Effector CD8-positive, alpha-beta T cell (primary cell): ENCODE results near the gene DLG4.

Experiments used
- DNase-seq: peaks from one replicate; lab custom pipeline; 2025; lab: John Stamatoyannopoulos, UW

DLG4 gene

DNA sequence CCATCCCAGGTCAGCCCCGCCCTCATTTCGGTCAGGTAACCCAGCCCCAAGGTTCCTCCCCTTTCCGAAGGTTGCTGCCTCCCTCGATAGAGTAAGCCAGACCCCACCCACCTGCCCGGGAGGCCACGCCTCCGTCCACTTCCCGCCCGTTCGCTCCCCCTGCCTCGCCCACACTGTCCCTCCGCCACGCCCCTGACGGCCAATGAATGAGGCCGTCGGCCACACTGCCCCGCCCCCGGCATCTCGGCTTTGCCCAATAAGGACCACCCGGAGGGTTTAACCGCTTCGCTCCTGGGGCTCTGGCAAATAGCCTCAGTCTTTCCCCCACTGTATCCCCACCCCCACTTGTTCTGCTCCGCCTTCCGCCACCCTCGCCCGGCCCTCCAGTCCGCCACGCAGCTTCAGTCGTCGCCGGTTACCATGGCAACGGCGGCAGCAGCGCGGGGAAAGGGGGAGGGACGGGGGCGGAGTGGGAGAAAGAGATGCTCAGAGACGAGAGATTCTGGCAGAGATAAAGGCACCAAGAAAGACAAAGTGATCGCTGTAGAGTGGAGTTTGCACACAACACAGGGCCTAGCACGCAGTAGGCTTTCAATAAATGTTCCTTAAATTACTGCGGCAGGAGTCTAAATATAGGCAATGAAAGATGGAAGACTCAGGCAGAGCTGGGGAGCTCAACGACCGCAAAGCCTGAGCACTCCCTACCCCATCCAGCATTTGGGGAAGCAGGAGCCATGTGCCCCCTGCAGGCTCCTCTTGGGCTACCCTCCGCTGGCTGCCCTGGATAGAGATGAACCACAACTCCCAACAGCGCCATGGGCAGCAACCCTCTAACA lies 5.1 kb downstream of the DLG4 start:
- peak; percentile 98 for DNase-seq

DNA sequence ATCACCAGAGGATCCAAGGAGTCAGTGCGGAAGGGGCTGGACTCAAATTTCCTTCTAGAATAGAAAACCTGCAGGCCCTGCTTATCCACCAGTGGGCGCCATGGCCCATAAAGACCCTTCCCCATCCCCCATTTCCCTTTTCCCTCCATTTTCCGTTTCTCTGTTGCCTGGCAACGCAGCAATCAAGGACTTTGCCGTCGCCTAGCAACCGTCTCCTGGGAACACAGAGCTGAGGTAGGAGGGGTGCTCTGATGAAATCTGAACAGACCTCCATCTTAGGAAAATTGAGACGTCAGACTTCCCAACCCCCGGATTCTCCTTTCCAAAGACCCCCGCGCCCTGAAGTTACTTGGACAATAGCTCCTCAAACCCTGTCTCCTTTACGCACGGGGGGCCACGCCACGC lies 5.7 kb downstream of the DLG4 start:
- DNase-seq, result peak; percentile 87

DNA sequence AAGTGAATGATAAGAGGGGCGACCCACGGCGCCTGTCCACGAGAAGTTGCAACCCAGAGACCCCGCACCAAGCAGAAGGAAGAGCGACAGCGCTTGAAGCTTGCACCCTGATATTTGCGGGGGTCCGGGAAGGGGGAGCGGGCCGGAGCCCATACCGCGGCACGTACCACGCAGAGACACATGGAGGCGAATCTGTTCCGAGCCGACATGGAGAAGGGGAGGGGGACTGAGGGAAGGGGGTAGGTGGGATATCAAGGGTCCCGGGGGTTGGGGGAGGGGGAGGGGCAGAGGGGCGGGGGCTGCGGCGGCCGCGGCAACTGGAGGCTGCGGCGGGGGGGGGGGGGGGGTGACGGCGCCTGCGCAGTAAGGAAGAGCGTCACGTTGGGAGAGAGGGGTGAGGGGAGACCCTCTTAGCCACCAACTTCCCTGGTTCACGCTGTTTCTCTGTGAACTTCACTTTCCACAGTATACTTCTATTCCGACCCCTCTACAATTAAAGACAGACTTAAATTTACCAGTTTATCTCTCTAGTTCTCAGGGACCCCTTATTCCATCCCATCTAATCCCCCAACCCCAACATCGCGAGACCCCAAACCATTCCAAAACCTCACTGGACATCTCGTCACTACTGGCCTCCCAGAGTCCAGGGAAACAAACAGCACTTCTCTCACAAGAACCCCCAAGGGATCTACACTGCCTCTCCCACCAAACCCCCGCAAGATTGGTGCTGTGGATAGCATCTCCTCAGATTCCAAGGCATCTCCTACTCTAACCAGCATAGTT lies 8.0 kb downstream of the DLG4 start:
- DNase-seq, result no peak

DNA sequence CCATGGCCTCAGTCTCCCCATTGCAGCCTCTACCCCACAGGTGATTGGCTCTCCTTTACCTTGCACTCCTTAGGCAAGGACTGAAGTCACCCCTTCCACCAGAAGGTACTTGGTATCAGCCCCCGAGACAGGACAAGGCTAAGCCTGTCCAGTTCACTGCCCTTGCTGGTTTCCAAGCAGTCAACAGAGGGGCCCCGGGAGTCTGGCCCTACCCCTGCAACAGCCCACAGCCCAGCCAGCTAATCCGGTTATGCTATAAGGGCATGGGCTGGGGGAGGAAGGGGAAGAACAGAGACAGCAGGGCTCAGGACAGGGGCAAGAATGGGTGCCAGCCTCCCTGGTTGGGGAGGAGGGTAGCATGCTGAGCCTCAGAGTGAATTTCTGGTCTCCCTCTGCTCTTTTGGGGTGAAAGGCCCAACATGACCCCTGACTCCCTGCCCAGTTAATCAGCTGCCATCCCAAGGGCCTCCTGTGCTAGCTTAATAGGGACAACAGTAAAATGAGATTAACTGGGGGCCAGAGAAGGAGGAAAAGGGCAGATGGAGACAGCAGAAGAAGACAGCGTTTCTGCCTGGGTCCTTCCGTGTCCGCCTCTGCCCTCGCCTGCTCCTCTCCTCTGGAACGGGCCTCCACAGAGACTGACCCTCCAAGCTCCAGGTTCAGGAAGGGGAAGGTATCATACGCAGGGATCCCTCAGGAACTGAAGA lies 10.7 kb downstream of the DLG4 start:
- no peak for DNase-seq

DNA sequence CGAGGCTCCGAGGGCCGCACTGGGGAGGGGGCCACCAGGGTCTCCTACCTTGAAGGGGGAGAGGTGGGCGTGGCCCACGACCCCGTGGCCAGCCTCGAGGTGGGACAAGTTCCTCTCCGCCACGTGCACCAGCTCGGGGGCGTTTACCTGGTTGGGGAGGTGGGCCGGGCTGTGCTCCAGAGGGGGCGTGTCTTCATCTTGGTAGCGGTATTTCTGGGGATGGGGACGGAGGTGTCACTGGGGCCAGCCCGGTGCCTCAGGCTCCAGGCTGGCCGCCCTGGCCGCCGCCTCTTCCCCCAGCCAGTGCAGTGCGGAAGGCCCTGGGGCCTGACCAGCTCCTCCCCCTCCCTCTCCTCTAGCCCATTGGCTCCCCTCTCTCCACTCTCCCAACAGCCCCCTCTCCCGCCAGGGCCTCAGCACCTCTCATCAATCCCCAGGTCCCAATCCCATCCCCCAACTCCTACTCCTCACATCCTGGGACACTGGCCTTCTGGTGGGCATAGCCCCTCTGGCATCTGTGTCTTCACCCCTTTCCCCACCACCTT lies 11.5 kb downstream of the DLG4 start:
- no peak for DNase-seq

DNA sequence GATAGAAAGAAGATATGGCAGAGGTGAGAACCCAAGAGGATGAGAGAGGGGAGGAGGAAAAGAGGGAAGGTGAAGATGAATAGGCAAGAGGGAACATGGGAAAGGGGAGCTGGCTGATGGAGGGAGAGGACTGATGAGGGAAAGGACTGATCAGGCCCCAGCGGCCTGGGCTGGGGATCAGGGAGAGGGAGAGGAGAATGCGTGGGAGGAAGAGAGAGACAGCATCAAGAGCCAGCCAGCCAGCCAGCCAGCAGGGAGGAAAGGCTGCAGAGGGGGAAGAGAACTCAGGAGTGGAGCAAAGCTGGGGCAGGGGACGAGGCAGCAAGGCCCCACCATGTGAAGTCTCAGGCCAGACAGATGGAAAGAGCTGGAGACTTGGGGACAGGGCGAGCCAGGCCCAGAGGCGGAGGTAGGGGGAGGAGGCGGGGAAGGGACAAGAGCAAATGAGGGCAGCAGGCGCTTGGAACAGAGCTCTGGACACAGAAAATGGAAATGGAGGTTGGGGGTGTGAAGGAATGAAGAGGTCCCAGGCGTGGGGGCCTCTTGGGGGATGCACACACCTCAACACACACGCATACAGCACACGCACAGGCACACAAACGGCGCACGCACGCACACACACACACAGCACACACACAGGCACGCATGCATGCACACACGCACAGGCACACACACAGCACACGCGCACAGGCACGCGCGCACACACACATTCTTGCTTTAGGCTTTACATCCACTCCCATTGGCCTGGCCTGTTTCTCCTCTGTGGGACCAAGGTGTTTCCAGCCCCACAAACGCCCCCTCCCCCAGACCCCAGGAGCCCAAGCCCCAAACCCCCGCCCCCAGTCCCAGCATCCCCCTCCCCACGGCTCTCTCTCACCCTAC lies 12.3 kb downstream of the DLG4 start:
- DNase-seq, result no peak

DNA sequence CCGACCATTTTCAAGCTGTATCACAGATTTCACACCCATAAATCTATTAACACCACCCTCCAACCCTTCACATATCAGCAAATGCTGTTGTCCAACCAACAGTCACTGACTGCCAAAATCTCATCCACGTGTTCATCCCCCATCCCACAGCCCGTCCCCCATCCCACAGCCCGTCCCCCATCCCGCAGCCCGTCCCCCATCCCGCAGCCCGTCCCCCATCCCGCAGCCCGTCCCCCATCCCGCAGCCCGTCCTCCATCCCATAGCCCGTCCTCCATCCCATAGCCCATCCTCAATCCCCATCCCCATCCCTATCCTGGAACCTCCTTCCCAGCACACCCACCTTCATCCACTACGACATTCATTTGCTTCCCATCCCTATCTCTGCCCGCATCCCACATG lies 14.1 kb downstream of the DLG4 start:
- no peak for DNase-seq

DNA sequence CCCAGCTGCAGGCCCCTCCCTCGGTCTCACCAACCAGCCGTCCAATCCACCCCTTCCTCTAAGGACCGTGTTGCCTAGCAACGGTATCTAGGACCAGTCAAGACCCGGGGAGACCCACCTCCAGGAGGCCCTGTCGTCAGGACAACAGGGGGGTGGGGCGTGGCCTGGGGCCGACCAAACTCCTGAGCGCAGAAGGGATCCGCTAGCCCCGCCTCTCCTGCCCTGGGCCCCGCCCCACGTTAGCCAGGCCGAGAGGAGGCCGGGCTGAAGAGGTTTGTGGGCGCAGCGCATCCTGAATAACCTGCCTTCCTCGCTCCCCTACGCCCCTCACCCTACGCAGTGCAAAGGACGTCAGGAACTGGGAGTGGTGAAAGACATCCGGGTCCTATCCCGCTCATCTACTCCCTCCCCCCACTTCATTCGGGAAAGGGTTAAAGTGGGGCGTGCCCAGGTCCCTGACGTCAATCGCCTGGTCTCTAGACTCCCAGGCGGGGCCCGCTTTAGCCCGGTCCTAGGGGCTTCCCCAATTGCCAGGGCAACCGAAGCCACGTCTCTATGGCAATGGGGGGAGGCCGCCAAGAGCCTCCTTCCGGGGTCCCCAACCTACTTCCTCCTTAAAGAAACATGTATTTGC lies 14.7 kb downstream of the DLG4 start:
- peak; percentile 96 for DNase-seq

DNA sequence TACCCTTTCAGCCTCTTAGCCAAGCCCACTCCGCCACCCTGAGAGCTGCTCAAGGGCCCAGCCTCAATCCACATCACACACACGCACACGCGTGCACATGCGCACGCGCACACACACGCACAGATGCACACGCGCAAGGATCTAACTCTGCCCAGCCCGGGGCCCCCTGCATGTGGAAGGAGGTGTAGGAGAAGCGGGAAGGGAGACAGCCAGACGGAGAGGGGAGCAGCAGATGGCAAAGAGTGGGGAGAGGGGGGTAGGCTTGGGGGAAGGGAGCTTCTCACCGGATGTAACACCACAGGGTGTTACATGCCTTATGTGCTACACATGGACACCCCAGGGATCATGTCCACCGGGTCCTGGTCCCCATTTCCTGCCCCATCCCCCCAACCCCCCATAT lies 15.3 kb downstream of the DLG4 start:
- no peak for DNase-seq

DNA sequence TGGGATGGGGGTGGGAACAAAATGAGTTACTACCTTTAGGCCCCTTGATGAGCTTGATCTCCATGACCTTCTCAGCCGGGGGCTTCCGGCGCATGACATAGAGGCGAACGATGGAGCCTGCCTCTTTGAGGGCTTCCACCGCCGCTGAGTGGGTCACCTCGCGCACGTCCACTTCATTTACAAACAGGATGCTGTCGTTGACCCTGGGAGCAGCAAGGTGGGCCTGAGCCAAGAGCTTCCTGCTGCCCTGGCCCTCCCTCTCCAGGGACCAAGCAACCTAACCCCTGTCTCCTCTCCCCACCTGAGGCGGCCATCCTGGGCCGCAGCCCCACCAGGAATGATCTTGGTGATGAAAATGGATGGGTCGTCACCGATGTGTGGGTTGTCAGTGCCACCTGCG lies 16.2 kb downstream of the DLG4 start:
- no peak for DNase-seq

DNA sequence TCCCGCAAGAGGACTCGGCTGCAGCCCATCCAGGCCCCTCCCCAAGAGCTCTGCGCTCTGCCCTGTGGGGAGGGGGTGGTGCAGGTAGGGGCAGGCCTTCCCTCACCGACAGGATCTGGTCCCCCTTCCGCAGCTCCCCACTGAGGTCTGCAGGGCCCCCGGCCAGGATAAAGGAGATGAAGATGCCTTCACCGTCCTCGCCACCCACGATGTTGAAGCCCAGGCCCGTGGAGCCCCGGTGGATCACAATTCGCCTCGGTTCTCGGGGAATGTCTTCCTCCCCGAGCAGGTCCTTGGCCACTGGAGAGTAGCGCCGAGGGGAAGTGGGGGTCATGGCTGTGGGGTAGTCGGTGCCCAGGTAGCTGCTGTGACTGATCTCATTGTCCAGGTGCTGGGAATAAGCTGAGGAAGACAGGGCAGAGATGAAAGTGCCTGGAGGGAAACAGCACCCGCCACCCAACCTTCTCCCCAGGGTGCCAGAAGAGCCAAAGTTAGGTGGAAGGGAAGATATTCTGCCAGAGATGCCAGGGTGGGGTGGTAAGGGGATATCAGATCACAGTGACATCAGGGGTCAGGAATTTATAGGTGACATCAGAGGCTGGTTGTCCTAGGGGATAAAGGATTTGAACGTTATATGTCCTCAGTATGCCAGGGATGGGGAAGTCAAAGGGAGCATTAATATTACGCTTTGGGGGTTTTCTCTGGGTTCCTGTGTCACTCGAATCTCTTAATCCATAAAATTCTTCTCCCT lies 22.8 kb downstream of the DLG4 start:
- DNase-seq, result no peak

DNA sequence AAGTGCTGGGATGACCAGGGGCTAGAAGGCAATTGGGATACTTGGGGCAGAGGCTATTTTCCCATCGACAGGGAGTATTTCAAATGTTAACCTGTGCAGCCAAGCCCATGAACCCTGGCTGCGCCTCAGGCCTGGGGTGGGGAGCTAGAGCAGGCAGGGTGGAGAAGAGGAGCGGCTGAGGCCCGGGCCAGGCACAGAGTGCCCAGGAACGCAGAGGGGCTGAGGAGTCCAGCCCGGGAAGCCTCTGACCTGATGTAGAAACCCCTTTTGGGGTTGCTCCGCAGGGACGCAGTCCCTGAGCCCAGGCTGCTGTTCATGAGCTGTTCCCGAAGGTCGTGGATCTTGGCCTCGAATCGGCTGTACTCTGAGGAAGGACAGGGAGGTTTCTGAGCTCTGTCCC lies 23.7 kb downstream of the DLG4 start:
- no peak for DNase-seq

DNA sequence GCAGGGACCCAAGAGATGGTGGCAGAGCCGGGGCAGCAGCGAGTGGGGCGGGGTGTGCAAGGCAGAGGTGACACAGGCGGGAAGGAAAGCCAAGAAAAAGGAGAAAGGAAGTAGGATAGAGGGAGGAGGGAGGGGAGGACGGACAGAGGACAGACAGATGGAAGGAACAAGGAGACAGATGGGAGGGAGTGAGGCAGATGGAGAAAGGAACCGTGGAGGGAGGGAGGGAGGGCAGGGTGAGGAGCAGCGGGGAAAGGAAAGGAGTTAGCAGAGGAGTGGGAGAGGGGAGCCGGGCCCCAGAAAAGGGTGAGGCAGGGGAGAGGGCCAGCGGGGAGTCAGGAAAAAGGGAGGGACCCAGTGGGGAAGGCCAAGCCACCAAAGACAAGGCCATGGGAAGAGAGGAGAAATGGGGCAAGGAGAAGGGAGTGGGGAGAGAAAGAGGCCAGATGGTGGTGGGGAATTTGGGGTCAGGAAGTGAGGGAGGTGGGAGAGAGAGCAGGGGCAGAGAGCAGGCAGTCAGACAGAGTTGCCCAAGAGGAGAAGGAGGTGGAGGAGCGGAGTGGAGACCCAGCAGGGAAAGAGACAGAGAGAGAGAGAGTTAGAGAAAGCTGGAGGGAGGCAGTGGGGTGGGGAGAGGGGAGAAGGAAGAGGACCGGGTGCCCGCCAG lies 27.2 kb downstream of the DLG4 start:
- no peak for DNase-seq

DNA sequence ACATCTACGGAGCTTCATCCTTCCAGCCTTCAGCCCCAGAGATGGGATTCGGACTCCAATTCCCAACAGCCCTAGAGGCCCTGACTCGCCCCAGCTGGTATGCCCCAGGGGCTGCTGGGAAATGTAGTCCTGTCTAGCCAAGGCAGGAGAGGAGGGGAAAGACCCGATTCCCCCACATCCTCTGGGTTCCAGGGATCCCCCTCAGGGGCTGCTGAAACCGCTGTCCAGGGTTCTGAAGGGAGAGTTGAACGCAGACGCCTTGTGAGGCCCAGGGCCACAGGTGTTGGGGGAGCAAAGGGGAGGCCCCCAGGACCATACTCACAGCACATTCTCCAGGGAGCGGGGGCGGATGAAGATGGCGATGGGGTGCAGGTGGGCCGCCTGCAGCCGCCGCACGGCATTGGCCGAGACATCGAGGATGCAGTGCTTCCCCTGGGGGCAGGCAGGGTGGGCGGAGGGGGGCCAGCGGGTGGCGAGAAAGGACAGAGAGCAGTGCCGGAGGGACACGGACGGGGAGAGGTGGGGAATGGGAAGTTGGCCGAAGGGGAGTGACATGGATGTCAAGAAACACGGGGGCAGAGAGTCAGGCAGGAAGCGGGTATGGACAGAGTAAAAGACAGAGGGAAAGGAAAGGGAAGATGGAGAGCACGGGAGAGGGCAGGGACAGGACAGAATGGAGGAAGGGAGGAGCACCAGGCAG lies 27.9 kb downstream of the DLG4 start:
- DNase-seq, result no peak

DNA sequence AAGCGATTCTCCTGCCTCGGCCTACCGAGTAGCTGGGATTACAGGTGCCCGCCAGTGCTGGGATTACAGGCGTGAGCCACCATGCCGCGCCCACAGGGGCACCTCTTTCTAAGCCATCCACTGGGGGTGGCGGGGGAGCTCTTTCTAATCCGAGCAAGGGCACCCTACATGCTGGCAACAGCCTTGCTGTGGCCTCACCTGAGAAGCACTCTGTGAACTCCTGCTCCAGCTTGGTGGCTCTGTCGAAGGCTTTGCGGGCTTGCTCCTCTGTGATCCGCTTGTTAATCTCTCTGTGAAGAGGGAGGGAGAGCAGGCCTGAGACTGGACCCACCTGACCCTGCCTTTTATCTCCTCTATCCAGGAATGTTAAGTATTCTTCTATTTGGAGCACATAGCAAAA lies 28.6 kb downstream of the DLG4 start:
- no peak for DNase-seq

DNA sequence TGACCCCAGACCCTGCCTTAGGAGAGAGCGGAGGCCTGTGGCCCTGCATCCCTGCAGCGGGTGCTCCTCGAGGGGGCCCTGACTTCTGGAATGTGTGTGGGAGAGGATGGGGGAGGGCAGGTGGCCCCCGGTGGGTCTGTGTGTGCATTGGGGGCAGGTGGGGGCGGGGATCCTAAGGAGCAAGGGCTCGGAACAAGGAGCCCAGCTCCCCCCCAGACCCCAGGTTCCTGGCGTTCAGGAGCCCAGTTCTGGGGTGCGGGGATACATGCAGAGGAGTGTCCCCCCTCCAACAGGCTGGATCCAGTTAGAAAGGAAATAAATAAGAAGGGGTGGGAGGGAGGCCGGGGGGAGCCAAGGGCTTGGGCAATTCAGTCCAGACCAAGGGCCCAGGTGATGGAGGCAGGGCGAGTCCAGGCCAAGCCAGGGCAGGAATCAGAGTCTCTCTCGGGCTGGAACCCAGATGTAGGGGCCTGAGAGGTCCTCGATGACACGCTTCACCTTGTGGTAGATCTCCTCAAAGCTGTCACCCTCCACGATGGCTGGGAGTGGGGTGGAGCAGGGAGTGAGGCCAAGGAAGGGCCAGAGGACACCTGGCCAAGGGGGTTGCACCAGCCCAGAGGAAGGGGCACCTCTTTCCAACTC lies 29.2 kb downstream of the DLG4 start:
- DNase-seq, result no peak

DNA sequence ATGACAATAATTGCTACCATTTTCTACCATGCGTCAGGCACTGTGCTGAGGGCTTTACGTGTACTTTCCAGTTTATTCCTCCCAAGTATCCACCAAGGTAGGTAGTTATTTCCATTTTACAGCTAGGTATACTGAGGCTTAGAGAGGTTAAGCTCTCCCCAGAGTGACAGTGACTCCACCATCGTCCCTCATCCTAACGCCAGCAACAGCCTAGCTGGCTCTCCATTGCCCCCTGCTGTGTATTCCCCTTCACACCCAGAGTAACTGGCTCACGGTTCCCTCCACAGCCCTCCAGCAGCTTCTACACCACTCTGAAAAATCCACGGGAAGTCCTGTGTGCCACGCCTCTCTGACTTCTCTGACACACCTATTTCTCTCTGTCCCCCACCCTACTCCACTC lies 33.4 kb downstream of the DLG4 start:
- no peak for DNase-seq

DNA sequence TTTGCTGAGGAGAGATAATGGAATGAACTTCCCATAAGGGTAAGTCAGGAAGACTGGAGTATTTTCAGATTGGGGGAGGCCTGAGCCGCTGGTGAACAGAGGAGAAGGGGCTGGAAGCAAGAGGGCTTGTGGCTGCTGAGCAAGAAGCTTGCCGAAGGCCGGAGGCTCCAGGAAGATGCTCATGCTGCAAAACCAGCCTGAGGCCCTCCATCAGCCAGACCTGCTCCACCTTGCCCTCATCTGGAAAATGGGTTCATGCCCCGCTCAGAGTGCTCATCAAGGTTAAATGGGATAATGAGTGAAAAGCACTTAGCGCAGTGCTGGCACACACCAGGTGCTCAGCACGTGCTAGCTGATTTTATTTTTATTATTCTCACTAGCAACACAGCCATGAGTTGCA lies 35.0 kb downstream of the DLG4 start:
- DNase-seq, result no peak

DNA sequence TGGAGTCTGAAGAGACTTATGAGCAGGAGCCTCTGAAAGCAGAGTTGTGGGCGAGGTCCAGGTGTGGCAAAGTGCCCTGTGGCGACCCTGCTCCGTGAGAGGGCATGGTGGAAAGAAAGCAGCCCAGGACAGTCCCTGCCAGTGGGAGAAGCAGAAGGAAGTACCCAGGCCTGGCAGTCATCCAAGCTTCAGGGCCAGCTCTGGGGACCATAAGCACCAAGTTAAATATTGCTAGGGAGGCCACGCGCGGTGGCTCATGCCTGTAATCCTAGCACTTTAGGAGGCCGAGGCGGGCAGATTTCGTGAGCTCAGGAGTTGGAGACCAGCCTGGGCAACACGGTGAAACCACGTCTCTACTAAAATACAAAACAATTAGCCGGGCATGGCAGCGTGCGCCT lies 35.5 kb downstream of the DLG4 start:
- DNase-seq, result no peak
